Panc1 (cell line): Measurements from ENCODE around the gene UGDH.

Source experiments
- POLR2AphosphoS5 ChIP-seq: IDR thresholded peaks from 2 replicates; pipeline ENCODE4 v1.6.1; 2012; ENCODE audit warnings: mild to moderate bottlenecking, low read depth, low read length, moderate library complexity
- TF ChIP-seq, protein P1 (sequence below): fragments of 450-650 bp; IDR thresholded peaks from 2 replicates; pipeline ENCODE4 v1.5.1; 2017; ENCODE audit warnings: mild to moderate bottlenecking
- TF ChIP-seq, protein P2 (sequence below), 2 experiments: IDR thresholded peaks; 2 replicates each; pipeline ENCODE4 v1.6.1; 2011 to 2012; ENCODE audit warnings: low read depth in 2 of 2, control low read depth in 1 of 2, low read length in 1 of 2, mild to moderate bottlenecking in 1 of 2, moderate library complexity in 1 of 2; ENCODE audit not compliant: insufficient read depth in 1 of 2

DNA sequence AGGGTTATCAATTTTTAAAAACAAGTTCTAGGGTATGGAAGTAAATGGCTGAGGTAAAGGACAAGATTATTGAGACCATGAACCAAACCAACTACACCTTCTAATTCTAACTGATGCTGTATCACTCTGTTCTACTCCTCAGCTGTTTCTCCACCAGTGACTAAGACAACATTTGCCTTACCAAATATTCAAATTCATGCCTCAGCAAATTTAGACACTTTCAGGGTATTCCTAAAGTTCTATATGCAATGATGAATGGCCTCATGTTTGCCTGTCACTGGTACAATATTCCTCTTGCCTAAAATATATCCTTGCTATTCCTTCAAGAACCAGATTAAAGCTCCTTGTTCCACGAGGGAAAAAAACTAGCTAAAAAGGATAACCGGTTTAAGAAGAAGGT is 73.5 kb downstream of the UGDH start:
- no peak for TF ChIP-seq POLR2AphosphoS5
- TF ChIP-seq, protein P1, sequence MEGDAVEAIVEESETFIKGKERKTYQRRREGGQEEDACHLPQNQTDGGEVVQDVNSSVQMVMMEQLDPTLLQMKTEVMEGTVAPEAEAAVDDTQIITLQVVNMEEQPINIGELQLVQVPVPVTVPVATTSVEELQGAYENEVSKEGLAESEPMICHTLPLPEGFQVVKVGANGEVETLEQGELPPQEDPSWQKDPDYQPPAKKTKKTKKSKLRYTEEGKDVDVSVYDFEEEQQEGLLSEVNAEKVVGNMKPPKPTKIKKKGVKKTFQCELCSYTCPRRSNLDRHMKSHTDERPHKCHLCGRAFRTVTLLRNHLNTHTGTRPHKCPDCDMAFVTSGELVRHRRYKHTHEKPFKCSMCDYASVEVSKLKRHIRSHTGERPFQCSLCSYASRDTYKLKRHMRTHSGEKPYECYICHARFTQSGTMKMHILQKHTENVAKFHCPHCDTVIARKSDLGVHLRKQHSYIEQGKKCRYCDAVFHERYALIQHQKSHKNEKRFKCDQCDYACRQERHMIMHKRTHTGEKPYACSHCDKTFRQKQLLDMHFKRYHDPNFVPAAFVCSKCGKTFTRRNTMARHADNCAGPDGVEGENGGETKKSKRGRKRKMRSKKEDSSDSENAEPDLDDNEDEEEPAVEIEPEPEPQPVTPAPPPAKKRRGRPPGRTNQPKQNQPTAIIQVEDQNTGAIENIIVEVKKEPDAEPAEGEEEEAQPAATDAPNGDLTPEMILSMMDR = no peak
- TF ChIP-seq, protein P2, sequence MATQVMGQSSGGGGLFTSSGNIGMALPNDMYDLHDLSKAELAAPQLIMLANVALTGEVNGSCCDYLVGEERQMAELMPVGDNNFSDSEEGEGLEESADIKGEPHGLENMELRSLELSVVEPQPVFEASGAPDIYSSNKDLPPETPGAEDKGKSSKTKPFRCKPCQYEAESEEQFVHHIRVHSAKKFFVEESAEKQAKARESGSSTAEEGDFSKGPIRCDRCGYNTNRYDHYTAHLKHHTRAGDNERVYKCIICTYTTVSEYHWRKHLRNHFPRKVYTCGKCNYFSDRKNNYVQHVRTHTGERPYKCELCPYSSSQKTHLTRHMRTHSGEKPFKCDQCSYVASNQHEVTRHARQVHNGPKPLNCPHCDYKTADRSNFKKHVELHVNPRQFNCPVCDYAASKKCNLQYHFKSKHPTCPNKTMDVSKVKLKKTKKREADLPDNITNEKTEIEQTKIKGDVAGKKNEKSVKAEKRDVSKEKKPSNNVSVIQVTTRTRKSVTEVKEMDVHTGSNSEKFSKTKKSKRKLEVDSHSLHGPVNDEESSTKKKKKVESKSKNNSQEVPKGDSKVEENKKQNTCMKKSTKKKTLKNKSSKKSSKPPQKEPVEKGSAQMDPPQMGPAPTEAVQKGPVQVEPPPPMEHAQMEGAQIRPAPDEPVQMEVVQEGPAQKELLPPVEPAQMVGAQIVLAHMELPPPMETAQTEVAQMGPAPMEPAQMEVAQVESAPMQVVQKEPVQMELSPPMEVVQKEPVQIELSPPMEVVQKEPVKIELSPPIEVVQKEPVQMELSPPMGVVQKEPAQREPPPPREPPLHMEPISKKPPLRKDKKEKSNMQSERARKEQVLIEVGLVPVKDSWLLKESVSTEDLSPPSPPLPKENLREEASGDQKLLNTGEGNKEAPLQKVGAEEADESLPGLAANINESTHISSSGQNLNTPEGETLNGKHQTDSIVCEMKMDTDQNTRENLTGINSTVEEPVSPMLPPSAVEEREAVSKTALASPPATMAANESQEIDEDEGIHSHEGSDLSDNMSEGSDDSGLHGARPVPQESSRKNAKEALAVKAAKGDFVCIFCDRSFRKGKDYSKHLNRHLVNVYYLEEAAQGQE (IDR thresholded peaks at IDR 0.05; ENCODE audit: insufficient read depth in 1 of 2, low read depth in 2 of 2, low read length in 1 of 2) = no peak
